Measurements from ENCODE around the gene KIF2A.

Gene KIF2A

DNA sequence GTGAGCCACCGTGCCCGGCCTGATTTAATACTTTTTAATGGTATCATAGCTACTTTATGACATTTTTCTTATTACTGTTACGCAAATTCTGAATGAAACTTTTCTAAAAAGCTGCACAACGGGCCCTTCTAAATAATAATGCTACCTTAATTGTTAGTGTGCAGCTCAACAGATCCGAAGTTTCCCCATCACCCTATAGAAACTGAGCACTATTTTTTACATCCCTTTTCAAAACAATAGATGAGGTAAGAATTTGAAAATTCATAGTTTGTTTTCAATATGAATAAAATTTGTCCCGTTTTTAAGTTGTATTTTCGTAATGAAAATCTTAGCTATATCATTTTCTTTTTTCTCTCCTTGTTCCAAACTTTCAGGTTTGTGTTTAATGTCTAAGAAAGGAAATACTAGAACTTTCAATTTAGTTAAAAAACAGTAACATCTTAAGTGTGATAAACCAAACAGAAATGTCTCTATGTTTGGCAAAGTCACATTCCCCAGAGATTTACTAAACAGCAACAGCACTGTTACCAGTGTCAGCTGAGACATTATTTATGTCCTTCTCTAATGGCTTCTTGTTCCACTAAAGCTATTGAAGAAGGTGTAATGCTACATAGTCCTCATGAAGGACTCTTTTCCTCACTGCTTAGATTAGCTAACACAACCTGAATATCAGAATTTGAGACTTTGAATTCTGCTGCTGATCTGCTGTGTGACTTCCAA is 22.9 kb downstream of the KIF2A start:
- no peak for DNase-seq (ENCODE audit: low read depth)

DNA sequence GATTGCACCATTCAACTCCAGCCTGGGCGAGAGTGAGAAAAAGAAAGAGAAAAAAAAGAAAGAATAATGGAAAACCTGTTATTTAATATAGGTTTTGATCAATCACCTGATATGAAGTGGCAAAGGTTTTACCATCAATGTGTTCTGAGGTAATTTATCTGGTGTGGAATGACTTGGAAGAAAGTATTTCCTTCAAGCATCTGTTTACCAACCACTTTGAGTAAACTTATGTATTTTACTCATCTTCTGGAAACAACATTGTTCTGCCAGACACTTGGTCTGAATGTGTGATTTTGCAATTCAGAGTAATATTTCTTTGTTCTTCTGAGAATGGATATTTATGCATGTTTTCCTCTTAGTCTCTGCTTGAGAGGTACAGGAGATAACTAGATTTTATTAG is 24.3 kb downstream of the KIF2A start:
- no peak for DNase-seq (ENCODE audit: low read depth)

DNA sequence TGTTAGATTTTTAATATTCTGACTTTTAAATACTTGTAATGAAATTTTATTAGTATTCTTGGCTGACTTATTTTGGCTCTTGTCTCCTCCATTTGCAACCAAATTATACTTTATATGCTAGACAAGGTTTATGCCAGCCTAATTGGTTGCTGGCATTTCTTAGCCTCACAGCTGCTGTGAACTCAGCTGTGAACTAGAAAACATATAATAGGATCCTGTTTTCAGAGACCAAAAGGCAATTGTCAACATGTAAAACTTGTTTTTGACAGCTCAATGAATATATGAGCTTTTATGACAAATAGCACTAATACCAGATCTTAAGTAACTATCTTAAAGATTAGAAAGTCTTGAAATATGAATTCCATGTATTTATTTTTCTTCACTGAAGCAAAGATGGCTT is 25.9 kb downstream of the KIF2A start:
- DNase-seq (ENCODE audit: low read depth), result no peak

DNA sequence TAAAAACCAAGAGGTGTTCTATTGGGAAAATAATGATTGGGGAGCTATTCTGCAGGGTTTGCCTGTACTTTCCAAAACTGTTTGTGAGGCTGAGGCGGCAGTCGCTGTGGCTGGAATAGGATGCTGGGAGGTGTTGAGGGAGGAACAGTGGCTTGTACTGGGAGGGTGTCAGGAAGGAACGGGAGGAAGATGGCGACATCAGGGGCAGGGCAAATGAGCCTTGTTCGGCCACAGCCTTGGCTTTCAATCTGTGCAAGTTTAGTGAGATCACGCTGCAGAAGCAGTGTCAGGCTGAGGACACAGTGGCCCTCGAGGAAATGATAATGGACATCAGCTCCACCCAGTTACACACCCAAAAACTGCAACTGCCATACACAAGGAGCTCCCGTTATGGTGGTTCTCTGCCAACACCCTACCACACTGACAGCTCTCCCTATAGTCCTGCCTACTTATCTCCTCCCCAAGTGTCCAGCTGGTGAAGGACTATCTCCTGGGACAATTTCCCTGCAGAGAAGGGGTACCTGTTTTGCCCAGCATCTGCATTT is 27.3 kb downstream of the KIF2A start:
- no peak for DNase-seq (ENCODE audit: low read depth)

DNA sequence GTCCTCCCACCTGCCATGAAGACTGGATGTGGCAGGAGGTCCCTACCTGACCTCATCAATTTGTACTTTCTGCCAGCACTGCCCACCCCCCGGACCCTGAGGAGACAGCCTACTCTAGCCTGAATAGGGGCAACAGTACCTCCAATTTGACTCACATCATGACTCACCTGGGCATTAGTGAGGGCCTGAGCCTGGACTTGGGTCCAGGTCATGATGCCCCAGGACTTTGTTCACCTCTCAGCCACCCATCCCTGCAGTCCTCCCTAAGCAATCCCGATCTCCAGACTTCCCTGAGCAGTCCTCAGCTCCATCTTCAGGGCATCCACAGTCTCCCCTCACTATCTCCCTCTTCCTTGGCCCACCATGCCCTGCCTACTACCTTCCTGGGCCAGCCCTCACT is 28.1 kb downstream of the KIF2A start:
- DNase-seq (ENCODE audit: low read depth), result no peak

DNA sequence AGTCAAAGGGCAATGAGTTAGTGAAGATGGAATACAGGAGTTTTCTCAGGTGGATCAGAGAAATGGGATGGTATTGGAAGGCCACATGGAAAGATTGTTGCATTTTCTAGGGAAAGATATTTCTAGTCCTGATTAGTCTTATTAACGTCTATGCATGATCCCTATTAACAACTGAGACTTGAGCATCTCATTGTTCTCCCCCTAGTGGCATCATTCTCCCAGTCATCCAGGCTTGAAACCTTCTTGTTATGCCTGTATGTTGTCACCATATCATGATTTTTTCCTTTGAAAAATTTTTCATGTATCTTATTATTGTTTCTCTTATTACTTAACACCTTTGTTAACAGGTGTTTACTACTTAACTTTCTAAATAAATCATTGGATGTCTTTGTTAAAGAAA is 34.4 kb downstream of the KIF2A start:
- DNase-seq (ENCODE audit: low read depth), result no peak

DNA sequence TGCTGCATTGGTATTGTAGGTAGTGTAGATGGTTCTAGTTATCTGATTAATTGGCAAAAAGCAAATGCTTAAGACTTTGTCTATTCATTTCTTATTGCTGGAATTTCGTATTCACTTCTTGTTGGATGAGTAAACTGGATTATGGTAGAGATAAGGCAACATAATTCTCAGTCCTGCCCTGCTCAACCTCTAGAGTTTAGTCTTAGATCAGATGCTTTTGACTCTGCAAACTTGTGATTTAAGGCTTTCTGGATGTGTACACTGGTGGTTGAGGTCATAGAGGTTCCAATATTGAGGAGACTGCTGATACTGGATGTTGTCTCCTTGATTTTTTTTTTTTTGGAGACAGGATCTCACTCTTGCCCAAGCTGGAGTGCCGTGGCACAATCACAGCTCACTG is 35.0 kb downstream of the KIF2A start:
- DNase-seq (ENCODE audit: low read depth), result no peak

DNA sequence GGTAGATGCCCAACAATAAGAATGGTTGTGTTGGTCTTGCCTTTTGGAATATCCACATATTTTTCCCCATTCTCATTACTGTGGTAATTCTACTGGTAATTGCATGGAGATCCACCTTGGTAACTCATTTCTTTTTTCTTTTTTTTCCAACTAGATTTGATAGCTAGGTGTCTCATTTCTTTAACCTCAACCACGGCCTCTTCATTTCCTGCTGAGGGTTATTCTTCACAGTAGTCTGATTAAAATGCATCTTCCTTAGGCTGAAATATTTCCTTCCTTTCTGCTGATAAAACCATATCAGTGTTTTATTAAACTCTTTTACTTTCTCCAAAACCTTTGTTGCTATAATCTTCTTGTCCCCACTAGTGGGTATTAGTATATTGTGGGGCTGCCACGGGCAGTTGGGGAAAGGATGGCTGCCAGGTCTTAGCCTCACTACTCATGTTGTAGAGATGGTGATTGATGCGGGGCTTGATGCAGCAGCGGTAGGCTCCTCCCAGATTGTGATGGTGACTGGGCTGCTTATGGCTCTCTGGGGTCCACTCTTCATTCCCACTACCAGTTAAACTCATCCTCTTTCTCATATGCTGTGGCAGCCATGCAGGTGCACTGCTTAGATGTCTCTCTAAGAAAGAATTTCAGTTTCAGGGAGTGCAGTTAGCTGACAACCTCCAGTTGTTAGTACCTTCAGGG is 35.9 kb downstream of the KIF2A start:
- DNase-seq (ENCODE audit: low read depth), result no peak

DNA sequence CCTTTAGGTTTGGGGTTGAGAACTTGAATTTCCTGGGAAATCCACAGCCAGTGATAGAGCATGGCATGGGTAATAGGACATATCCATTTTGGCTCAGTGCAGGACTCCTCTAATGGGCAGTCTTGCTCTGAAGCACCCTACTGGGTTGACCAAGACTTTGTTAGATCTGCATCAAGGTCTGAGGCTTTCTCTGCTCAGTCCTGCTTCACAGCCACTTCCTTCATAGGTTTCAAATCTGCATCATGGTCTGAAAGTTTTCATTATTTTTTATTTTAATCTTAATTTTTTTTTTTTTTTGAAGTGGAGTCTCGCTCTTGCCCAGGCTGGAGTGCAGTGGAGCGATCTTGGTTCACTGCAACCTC is 36.5 kb downstream of the KIF2A start:
- DNase-seq (ENCODE audit: low read depth), result no peak

DNA sequence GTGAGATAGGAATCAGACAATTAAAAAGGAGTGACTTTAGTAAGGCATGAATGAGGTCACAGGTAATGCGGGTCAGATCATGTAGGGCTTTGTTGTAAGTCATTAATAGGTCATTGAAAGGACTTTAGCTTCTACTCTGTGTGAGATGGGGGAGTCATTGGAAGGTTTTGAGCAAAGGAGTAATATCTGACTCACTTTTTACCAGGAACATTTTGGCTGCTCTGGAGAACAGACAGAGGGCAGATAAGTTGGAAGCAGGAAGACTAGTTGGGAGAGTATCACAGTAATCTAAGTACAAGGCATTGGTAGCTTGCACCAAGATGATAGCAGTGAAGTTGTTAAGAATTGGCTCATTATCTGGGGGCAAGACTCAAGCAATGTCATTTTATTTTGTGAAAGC is 37.4 kb downstream of the KIF2A start:
- DNase-seq (ENCODE audit: low read depth), result no peak

DNA sequence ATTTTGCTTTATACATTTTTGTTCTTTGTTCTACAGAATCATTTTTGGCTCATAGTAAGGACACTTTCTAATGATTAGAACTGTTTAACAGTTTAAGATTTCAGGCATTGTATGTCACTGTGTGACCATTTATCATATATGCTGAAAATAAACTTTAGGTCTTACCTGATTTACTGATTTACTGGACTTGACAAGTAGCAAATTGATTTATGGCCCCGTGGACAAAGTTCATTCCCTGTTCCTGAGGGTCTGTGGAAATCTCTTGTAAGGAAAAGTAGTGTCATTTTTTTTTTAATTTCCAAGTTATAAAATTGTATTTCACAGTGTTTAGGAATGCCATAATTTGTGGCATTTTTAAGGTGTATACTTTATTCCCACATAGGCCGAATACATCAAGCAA is 40.7 kb downstream of the KIF2A start:
- DNase-seq (ENCODE audit: low read depth), result no peak

DNA sequence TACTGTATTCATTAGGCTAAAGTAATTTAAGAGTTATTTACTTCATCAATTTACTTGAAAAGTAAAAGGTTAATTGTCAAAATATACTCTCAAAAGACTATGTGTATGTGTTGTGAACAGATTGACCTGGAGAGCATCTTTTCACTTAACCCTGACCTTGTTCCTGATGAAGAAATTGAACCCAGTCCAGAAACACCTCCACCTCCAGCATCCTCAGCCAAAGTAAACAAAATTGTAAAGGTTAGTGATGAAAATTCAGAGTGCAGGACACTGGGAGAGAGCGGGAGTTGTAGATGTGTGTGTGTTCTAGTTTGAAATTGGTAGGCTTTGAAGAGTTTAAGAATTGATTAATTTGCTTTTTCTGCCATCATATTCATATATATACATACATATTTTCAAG is 41.9 kb downstream of the KIF2A start:
- no peak for DNase-seq (ENCODE audit: low read depth)

DNA sequence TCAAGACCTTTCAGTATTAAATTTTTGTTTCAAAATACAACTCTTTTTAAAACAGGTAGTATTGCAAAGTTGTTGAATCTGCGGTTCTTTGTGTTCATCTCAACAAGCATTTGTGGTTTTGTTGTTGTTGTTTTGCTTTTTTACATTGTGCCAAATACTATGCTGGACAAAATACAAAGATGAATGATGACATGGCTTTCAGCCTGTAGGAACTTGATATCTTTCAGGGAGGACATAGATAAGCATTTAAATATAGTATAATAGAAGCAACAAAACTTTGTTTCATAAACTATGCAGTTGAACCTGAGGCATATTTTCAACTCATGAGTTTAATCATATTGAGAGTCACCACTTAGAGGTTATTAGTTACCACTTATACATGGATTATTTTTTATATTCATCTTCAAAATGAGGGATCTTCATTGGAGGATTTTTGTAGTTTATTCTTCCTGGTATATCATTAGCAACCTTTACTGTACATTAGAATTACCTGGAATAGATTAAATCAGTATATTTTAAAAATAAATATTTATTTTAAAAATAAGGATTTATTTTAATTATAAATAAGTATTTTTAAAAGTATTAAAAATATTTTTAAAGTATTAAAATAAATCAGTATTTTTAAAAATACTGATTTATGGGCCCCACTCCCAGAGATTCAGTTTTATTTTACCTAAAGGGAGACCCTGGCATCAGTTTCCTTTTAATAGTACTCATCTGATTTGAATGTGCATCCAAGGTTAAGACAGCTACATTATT is 42.9 kb downstream of the KIF2A start:
- DNase-seq (ENCODE audit: low read depth), result no peak

DNA sequence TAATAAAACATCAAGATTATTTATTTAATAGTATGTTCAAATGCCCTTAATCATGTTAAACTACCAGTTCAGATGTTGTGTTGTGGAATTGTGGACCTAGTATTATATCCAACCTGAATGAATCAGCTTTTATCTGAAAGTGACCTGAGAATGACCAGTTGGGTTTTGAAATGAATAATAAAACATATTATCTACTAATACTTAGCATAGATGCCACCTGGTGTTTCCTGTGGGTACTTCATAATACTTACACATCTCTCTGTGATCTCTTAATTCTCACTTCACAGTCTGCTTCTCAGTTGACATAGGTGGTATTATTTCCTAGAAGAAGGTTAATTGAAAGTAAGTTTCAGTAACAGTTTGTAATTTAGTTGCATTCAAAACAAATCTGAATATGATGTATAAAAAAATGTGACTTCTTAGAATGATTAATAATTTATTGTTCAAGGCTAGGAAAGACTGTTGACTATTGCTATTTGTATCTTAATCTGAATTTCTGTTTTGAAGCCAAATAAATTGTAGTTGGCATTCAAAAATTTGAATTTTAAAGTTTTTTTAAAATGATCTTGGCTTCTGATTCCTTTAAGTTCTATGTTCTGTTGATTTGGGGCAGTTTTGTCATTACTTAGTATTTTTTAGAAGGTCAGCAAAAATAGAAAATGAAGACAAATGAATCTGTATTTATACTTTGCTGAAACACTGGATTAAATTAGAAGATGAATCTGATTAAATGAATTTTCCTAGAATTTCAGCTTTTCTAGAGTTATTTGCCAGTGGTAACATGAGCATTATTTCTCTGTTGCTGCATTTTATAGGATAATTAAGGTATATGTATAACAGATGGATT is 48.2 kb downstream of the KIF2A start:
- no peak for DNase-seq (ENCODE audit: low read depth)

DNA sequence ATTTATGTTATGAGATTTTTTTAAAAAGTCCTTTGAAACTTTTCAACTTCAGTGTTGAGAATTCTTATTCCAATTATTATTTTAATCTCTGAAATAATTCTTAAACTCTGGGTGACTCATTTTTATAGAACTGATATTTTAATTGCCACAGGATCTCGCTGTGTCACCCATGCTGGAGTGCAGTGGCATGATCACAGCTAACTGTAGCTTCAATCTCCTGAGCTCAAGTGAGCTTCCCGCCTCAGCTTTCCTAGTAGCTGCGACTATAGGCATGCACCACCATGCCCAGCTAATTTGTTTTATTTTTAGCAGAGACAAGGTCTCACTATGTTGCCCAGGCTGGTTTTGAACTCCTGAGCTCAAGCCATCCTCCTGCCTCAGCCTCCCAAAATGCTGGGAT is 56.7 kb downstream of the KIF2A start:
- no peak for DNase-seq (ENCODE audit: low read depth)

DNA sequence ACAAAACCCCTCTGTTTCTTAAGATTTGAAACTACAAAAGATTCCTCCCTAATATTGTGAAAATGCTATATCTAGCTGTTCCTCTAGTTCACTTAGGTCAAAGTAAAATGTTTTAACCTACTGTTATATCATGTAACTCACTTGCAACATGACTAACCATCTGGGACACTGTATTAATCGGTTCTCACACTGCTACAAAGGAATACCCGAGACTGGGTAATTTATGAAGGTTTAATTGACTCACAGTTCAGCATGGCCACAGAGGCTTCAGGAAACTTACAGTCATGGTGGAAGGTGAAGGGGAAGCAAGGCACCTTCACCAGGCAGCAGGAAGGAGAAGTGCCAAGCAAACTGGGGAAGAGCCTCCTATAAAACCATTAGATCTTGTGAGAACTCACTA is 63.0 kb downstream of the KIF2A start:
- DNase-seq (ENCODE audit: low read depth), result no peak

DNA sequence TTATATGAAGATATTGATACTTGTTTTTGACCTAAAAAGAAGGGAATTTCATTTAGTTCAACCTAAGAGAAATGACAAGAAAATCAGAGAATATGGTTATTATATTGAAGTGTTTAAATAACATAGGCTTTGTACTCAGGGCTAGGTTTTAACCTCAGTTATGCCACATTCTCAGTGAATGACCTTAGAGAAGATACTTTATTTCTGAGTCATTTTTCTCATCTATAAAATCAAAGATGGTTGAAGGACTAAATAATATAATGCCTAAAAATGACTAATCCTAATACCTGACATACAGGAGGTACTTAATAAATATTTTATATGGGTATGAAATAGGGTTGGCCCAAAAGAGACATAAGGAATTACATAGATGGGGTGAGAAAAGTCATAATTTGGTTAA is 65.4 kb downstream of the KIF2A start:
- no peak for DNase-seq (ENCODE audit: low read depth)

DNA sequence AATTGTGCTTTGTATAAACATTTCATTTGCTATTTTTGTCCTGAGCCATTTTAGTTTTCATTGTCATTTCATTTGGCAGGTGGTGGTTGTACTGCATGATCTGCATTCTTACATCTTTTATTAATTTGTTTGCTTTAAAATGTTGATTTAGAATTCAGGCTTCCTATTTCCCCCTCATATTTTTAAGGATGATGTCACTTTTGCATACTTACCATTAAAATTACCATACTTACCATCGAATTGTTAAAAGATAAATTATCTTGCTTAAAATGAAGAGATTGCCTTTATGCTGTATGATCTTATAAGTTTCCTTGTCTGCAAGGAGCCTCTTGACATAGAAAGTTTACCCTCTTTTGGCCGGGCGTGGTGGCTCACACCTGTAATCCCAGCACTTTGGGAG is 66.6 kb downstream of the KIF2A start:
- DNase-seq (ENCODE audit: low read depth), result no peak

DNA sequence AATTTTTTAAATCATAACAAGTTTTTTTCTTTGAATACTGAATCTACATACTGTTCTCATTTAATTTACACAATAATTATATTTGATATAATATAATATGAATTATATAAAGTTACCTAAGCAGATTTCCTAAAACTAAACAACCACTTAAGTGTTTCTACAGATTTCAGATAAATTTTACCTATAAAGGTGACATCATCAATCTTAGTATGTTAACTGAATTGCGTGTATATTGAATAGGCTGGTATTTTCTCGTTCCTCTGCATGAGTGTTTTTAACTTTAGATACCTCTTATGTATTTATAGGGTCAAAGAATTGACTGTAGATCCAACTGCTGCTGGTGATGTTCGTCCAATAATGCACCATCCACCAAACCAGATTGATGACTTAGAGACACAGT is 67.4 kb downstream of the KIF2A start:
- DNase-seq (ENCODE audit: low read depth), result no peak

DNA sequence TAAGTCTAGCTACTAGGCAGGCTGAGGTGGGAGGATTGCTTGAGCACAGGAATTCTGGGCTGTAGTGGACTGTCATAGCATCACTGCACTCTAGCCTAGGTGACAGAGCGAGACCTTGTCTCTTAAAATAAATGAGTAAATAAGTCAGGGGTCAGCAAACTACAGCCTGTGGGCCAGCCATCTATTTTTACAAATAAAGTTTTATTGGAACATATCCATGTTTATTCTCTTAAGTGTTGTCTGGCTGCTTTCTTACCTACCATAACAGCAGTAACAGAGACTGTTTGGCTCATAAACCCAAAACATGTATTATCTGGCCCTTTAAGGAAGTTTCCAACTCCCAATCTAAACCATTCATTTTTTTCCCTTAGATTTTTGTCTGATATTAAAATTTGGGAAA is 68.1 kb downstream of the KIF2A start:
- DNase-seq (ENCODE audit: low read depth), result no peak

DNA sequence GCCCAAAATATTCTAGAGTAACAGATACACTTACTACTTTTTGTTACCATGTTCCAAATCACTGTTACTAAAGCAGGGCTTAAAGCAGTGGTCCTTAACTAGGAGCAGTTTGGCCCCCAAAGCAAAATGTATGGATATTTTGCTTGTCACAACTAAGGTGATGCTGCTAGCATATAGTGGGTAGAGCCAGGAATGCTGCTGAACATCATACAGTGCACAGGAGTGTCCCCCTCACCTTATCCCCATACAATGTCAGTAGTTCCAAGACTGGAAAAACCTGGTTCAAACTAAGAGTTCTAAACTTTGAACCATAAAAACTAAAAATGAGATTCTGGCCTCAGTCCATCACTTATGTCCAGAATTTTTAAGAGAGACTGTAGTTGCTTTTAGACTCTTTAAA is 69.6 kb downstream of the KIF2A start:
- DNase-seq (ENCODE audit: low read depth), result no peak

DNA sequence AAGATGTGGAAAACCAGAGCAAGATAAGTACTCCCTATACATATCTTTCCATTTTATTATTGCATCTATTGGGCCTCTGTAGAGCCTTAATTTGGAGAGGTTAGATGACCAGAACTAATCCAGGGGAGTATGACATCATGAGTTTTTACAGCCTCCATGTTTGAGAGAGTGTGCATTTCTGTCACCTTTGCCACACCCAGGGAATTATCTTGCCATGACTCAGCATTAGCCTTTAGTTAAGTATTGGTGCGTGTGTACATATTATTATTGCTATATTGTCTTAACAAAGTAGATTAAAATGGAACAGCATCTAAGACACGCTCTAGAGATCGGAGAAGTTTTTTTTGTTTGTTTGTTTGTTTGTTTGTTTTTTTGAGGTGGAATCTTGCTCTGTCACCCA is 70.1 kb downstream of the KIF2A start:
- DNase-seq (ENCODE audit: low read depth), result no peak
